Heart left ventricle (tissue), 16 donors: ENCODE measurements around the gene GHSR. TPM values are rescaled to one million over a fixed set of nuclear protein-coding genes. Genes with fewer than 3 reads are reported as not detected.
A peak's percentile ranks its signal among the peaks of the same experiment; 100 is the strongest.

Source experiments
- ATAC-seq, 4 donors: fragments of 200-7000 bp; cut with Tn5 transposase; one replicate each; pipeline ENCODE4 v1.9.1; 2020 to 2022; ENCODE audit warnings: moderate library complexity in 4 of 4, mild to moderate bottlenecking in 3 of 4, moderate number of reproducible peaks in 1 of 4
- DNase-seq, 5 donors: peaks; one replicate each; pipeline ENCODE4 v3.0.0-alpha.2; 2020
- H3K27ac ChIP-seq, 12 donors: fragments of 200-600 bp; sonication (generic) in 4 of 12; one replicate each; pipeline versions ENCODE4 v1.5.0 to v1.8.0; 2016 to 2022; ENCODE audit warnings: mild to moderate bottlenecking in 2 of 12
- H3K27me3 ChIP-seq, 9 donors: fragments of 200-600 bp; sonication (generic) in 2 of 9; one replicate each; pipeline versions ENCODE4 v1.5.1 to v1.8.0; 2016 to 2022; ENCODE audit warnings: mild to moderate bottlenecking in 3 of 9
- H3K36me3 ChIP-seq, 9 donors: fragments of 200-600 bp; sonication (generic) in 2 of 9; one replicate each; pipeline versions ENCODE4 v1.5.0 to v1.8.0; 2018 to 2022; ENCODE audit warnings: mild to moderate bottlenecking in 2 of 9
- H3K4me1 ChIP-seq, 12 donors: fragments of 200-600 bp; sonication (generic) in 4 of 12; one replicate each; pipeline versions ENCODE4 v1.5.0 to v1.8.0; 2016 to 2022; ENCODE audit warnings: mild to moderate bottlenecking in 3 of 12
- H3K4me3 ChIP-seq, 12 donors: fragments of 200-600 bp; sonication (generic) in 4 of 12; one replicate each; pipeline versions ENCODE4 v1.5.0 to v1.8.0; 2017 to 2022; ENCODE audit warnings: mild to moderate bottlenecking in 9 of 12, moderate library complexity in 4 of 12
- H3K9me3 ChIP-seq, 12 donors: fragments of 200-600 bp; sonication (generic) in 4 of 12; one replicate each; pipeline versions ENCODE4 v1.5.0 to v1.8.0; 2016 to 2022; ENCODE audit warnings: mild to moderate bottlenecking in 1 of 12
- POLR2A ChIP-seq, 2 donors: fragments of 450-650 bp; IDR thresholded peaks; one replicate each; pipeline ENCODE4 v1.6.1; 2017; ENCODE audit warnings: antibody characterized with exemption in 2 of 2, mild to moderate bottlenecking in 2 of 2, moderate library complexity in 2 of 2
- WGBS, 4 donors: extraction: QIAGEN DNeasy Blood & Tissue Kit in 2 of 4; methylation state at CpG; one replicate each; pipeline versions ENCODE4 v1.1.5 to v1.1.7; 2013 to 2018; 5-methylcytosine and 5-hydroxymethylcytosine counted together
- intact Hi-C, 10 donors: fragments of 100-400 bp; cut with DNase I; formaldehyde crosslinking; loops; one replicate each; pipeline versions ENCODE4 v1.11.1 to v1.14.2; 2022
- polyA plus RNA-seq, 2 donors: library from polyadenylated mRNA; stranded (reverse); fragments of 200-250 nt; gene quantifications; one replicate each; pipeline ENCODE4 v1.2.3, GENCODE V29; 2013
- total RNA-seq, 9 donors: library from RNA; depleted of rRNA in 2 of 9; stranded (reverse); fragments of >200 nt in 2 of 9; fragmentation: NEBNext Ultra II Directional in 3 of 9; extraction: Animal tissue kit (Norgen Biotek cat#: 25700) in 3 of 9; gene quantifications; one replicate each; pipeline versions ENCODE4 v1.1.0 to v1.2.4, GENCODE V29; 2016 to 2023
- TF ChIP-seq, protein P1 (sequence below), 12 donors: fragments of 200-600 bp; sonication (generic) in 4 of 12; IDR thresholded peaks; one replicate each; pipeline versions ENCODE4 v1.5.0 to v1.8.0; 2018 to 2022; ENCODE audit warnings: antibody characterized with exemption in 12 of 12, mild to moderate bottlenecking in 5 of 12
- donor health status: ischemic (EF 13 %, LVEDD 7.1; RV severe dilation, severe dysfunction).
- donor health status: healthy with polysubstance abuse.
- donor health status: DM: no; HTN: yes; CAD: no.
- donor health status: DM: no; HTN: no; CAD: no.
- donor health status: ischemic (EF 25% LVEDD 6.9; RV normal size, moderate dysfunction).
- donor health status: ischemic (EF 25% LVEDD 5.7; RV mildly dilated, moderate dysfunction).
- donor health status: healthy.
- donor health status: DM: yes; HTN: yes; CAD: no.
- donor health status: ischemic (EF 35%, LVEDD 5.7; RV mildly dilated, moderate dysfunction).
- donor health status: nonischemic (EF 11% LVEDD 7.7; RV severe dilation, severe dysfunction).
- donor health status: DM: yes; HTN: yes; CAD: no.
- donor health status: PGD.
- donor health status: ischemic (EF 29% LVEDD 5.4; RV normal size, mild dysfunction).
- donor health status: nonischemic (EF 23%, LVEDD 6.1; RV moderate dilation, normal function).

GHSR gene
- total and polyA plus RNA-seq, 11 donors, result not detected

DNA sequence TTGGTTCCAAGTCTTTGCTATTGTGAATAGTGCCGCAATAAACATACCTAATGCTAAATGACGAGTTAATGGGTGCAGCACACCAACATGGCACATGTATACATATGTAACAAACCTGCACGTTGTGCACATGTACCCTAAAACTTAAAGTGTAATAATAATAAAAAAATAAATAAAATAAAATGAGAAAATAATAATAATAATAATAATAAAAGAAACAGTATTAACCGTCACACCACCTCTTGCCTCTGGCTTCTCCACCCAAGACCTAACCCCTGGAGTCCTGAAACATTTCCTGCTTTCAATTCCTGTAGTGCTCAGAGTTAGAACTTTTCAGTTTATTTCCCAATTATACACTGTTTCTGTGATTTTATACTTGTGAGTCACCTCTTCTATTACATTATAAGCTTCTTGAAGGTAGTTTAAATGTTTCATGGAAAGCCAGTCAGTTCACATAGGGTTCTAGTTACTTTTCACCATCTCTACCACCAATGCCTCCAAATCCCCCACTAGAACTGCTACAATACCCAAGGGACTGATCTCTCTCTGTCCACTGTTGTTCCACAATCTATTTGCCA, 18.4 kb upstream of the GHSR start:
- Histone ChIP-seq H3K36me3 (no peaks in the 10 kb centered on the region), H3K27ac (no peak overlapping the region), H3K4me1 (no peaks in the 10 kb centered on the region), H3K4me3 (no peak overlapping the region), H3K27me3 (no peaks in the 10 kb centered on the region), H3K9me3 (peaks cover 0 to 3% (median 0%) of the 10 kb centered on the region in 12 donors)
- intact Hi-C loops, result no loop called here
- no peak for ATAC-seq
- TF ChIP-seq POLR2A (IDR thresholded peaks at IDR 0.05), result no peak
- TF ChIP-seq, protein P1, sequence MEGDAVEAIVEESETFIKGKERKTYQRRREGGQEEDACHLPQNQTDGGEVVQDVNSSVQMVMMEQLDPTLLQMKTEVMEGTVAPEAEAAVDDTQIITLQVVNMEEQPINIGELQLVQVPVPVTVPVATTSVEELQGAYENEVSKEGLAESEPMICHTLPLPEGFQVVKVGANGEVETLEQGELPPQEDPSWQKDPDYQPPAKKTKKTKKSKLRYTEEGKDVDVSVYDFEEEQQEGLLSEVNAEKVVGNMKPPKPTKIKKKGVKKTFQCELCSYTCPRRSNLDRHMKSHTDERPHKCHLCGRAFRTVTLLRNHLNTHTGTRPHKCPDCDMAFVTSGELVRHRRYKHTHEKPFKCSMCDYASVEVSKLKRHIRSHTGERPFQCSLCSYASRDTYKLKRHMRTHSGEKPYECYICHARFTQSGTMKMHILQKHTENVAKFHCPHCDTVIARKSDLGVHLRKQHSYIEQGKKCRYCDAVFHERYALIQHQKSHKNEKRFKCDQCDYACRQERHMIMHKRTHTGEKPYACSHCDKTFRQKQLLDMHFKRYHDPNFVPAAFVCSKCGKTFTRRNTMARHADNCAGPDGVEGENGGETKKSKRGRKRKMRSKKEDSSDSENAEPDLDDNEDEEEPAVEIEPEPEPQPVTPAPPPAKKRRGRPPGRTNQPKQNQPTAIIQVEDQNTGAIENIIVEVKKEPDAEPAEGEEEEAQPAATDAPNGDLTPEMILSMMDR (IDR thresholded peaks at IDR 0.05), result no peak
- DNase-seq, result no peak
- whole genome bisulfite sequencing, 4 donors, result 85 to 91% (median 88%) methylated on average over 4 of the region's 4 CpGs

DNA sequence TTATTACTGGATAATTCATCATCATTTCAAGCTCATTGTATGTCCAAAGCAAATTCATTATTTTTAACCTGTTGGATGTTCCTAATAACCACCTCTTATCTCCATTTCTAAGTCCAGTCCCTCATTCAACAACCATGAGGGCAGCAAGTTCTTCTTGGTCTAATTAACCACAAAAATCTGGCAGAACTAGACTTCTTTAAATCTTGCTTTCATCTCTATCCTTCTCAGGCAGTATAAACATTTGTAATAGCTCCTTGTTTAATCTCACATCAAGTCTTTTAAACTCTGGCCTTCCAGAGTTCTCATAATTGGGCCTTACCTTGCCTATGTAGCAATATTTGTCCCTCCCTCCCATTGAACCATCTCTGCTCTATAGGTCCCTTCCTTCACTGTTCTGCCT, 17.0 kb upstream of the GHSR start:
- intact Hi-C loops, result no loop called here

DNA sequence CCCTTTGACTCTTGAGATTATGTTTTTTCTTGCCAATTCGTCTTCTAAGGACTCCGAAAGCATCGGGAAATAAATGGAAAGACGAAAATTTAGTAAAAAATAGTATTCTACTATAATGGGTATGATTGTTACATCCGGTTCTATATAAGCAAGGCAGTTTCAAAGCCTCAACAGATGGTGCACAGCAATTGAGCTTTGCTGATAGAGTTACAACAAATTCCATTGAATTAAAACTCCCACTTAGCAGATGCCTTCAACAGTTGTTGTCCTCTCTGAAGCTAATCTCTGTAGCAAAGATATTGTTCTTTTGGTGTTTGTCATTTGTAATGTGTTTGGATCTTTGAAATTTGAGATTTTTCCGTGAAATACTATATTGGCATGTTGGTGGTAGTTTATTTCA, 16.1 kb upstream of the GHSR start:
- intact Hi-C loops, result no loop called here
- DNase-seq (no peak), ATAC-seq (no peak)
- Histone ChIP-seq H3K27ac (no peak overlapping the region), H3K27me3 (no peaks in the 10 kb centered on the region), H3K9me3 (no peaks in the 10 kb centered on the region), H3K36me3 (no peaks in the 10 kb centered on the region), H3K4me1 (peaks cover 0 to 5% (median 0%) of the 10 kb centered on the region in 12 donors), H3K4me3 (no peak overlapping the region)
- no peak for TF ChIP-seq POLR2A (IDR thresholded peaks at IDR 0.05)
- TF ChIP-seq, protein P1 (IDR thresholded peaks at IDR 0.05), result no peak
- 87 to 91% (median 87%) methylated on average over 6 of the region's 6 CpGs for WGBS, 4 donors

More for the DNA sequence above, 17.0 kb upstream of the GHSR start:
- no peaks in the 10 kb centered on the region for H3K9me3 ChIP-seq
- ATAC-seq (no peak), DNase-seq (no peak)
- peaks cover 0 to 5% (median 0%) of the 10 kb centered on the region in 12 donors for H3K4me1 ChIP-seq
- H3K27me3 ChIP-seq, result no peaks in the 10 kb centered on the region
- TF ChIP-seq, protein P1 (IDR thresholded peaks at IDR 0.05), result no peak
- no peak for TF ChIP-seq POLR2A (IDR thresholded peaks at IDR 0.05)
- H3K27ac ChIP-seq, result no peak overlapping the region
- H3K36me3 ChIP-seq, result no peaks in the 10 kb centered on the region
- H3K4me3 ChIP-seq, result no peak overlapping the region

DNA sequence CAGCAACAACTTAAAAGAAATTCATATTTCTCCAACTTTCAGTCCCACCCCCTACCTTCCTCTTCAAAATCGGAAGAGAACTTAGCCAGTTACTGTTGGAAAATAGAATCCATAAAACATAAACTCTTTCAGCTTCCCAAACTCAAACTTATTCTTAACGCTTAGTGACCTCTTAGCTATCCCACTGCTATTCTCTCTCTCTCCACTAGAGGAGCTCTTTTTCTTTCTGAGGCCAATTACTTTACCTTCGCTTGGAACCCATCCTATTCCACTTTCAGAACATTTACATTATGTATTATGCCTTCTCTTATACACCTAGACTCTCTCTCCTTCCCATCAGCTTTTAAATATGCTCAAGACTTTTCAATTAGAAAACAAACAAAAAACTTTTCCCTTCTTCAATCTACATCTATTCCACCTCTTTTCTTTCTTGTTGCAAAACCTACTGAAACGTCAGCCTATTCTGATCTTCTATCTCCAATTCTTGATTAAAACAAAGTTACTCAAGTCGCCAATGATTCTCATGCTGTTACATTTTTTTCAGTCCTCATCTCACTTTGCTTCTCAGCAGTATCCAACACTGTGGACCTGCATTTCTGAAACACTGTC, 13.4 kb upstream of the GHSR start:
- H3K9me3 ChIP-seq, result no peaks in the 10 kb centered on the region
- ATAC-seq (no peak), DNase-seq (no peak)
- no peaks in the 10 kb centered on the region for H3K36me3 ChIP-seq
- no peaks in the 10 kb centered on the region for H3K27me3 ChIP-seq
- TF ChIP-seq, protein P1 (IDR thresholded peaks at IDR 0.05), result peak; percentile 73 to 88 (median 84)
- TF ChIP-seq POLR2A (IDR thresholded peaks at IDR 0.05), result no peak
- intact Hi-C loops, result no loop called here
- WGBS, 4 donors, result 34 to 42% (median 36%) methylated on average over 5 of the region's 5 CpGs
- H3K4me1 ChIP-seq, result peaks cover 0 to 5% (median 0%) of the 10 kb centered on the region in 12 donors
- no peak overlapping the region for H3K27ac ChIP-seq
- H3K4me3 ChIP-seq, result no peak overlapping the region
